ENCODE results near the gene GIMD1.
"Not testable (repeated sequence)": the region's sequence is repeated elsewhere in the genome, so short reads cannot be mapped to it uniquely, and the experiment has no call there.

The GIMD1 gene

GRCh38 chr4:106344647-106344970, 24.0 kb downstream of the GIMD1 start:
- DNase-seq, result no peak

GRCh38 chr4:106343865-106344646, 24.5 kb downstream of the GIMD1 start:
- no peak for DNase-seq

DNA sequence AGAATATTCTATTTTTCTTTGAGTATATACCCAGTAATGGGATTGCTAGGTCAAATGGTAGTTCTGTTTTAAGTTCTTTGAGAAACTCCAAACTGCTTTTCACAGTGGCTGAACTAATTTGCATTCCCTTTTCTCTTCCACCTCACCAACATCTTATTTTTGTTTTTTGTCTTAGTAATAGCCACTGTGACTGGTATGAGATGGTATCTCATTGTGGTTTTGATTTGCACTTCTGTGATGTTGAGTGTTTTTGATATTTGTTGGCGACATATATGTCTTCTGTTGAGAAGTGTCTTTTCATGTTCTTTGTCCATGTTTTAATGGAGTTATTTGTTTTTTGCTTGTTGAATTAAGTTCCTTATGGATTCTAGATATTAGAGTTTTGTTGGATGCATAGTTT, 27.8 kb downstream of the GIMD1 start:
- DNase-seq, result no peak

- no peak for DNase-seq
These were observed 29.1 kb downstream of the GIMD1 start for GRCh38 chr4:106339431-106339830.

- no peak for DNase-seq
These were observed 29.9 kb downstream of the GIMD1 start for GRCh38 chr4:106338671-106339070.

- DNase-seq, result no peak
These were observed 30.7 kb downstream of the GIMD1 start for GRCh38 chr4:106337916-106338315.

- DNase-seq, result no peak
These were observed 32.0 kb downstream of the GIMD1 start for GRCh38 chr4:106336618-106337017.

- no peak for DNase-seq
These were observed 33.7 kb downstream of the GIMD1 start for GRCh38 chr4:106334741-106335470.

- no peak for DNase-seq
These were observed 35.4 kb downstream of the GIMD1 start for GRCh38 chr4:106333186-106333585.

DNA sequence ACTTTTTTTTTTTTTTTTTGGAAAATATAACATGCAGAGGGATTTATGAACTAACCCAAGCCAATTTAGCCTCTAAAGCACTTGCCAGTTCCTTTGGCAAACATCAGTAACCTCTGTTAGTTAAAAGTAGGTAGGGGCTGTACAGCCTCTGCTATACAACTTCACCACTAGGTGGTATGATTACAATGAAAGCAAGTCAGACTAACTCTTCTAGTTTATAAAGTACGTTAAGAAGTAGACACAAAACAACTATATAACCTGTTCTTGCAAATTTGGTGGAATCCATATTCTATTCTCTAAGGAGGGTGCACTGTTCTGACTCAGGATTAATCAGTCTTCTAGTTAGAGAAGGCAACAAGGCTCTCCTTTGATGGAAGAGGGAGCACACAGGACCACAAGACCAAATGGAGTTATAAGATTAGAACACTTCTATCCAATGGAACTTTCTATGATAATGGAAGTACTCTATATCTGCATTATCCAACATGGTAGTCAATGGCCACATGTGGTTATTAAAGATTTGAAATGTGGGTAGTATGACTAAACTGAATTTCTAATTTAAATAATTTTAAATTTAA, 39.4 kb downstream of the GIMD1 start:
- no peak for DNase-seq

GRCh38 chr4:106325800-106326199, 42.8 kb downstream of the GIMD1 start:
- no peak for DNase-seq

GRCh38 chr4:106323119-106323518, 45.5 kb downstream of the GIMD1 start:
- no peak for DNase-seq

DNA sequence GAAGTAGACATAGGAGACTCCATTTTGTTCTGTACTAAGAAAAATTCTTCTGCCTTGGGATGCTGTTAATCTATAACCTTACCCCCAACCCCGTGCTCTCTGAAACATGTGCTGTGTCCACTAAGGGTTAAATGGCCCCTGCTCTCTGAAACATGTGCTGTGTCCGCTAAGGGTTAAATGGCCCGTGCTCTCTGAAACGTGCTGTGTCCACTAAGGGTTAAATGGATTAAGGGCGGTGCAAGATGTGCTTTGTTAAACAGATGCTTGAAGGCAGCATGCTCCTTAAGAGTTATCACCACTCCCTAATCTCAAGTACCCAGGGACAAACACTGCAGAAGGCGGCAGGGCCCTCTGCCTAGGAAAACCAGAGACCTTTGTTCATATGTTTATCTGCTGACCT, 46.8 kb downstream of the GIMD1 start:
- not testable (repeated sequence) for DNase-seq

GRCh38 chr4:106321168-106321567, 47.4 kb downstream of the GIMD1 start:
- DNase-seq, result not testable (repeated sequence)

DNA sequence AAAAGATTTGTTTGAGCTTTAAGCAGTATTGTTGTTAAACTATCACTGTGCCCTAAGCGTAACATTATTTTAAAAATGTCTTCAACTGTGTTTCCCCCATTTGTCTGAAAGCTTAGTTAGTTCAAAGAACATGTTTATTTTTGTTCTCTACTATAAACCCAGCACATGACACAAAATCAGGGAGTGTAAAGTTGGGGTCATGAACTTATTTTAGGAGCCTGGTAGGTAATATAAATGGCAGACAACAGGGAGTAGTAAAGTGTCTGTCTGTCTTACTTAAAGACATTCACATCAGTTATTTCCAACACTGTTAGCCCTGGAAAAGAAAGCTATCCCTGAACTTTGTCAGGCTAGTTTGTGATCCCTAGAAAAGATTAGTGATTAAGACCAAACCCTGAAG, 48.3 kb downstream of the GIMD1 start:
- DNase-seq, result no peak

- no peak for DNase-seq
These were observed 50.1 kb downstream of the GIMD1 start for GRCh38 chr4:106318511-106318910.

DNA sequence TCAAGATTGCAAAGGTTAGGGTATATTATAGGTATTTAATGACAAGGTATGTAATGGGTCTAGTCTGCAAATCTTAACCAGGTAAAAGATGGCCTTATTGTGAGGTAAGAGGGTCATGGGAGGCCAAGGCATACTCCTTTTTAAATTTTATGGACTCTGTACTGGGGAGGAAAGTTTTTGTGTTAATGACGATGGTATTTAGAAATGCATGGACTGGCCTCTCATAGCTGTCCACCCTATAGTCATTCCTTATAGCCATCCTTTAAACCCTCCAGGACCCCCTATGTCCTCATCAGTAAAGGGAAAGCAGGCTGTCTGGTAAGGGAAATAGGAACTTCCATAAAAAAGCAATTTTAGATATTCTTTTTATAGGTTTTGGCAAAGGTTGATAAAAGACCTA, 50.8 kb downstream of the GIMD1 start:
- DNase-seq, result no peak

DNA sequence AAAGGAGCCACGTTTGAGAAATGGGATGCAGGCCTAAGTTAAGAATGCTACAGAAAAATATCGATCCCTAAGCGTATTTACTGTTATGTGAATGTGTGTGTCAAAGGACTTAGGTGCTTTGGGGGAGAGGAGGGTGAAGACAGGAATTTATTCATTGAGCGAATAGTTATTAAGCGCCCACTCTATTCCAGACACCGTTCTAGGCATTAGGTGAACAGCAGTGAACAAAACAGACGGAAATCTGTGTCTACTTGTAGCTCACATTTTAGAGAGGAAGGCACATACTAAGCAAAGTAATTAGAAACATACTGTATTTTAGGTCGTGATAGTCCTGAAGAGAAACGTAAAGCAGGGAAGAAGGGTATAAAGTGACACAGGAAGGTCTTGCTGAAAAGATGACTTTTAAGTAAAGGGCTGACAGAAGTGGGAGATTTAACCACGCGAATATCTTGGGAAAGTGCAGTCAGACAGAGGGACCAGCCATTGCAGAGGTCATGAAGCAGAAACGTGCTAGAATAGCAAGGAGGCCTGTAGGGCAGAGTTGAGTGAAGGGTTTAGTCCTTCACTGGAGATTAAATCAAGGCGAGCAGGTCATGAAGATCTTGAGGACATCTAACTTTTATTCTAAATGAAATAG, 51.7 kb downstream of the GIMD1 start:
- no peak for DNase-seq

DNA sequence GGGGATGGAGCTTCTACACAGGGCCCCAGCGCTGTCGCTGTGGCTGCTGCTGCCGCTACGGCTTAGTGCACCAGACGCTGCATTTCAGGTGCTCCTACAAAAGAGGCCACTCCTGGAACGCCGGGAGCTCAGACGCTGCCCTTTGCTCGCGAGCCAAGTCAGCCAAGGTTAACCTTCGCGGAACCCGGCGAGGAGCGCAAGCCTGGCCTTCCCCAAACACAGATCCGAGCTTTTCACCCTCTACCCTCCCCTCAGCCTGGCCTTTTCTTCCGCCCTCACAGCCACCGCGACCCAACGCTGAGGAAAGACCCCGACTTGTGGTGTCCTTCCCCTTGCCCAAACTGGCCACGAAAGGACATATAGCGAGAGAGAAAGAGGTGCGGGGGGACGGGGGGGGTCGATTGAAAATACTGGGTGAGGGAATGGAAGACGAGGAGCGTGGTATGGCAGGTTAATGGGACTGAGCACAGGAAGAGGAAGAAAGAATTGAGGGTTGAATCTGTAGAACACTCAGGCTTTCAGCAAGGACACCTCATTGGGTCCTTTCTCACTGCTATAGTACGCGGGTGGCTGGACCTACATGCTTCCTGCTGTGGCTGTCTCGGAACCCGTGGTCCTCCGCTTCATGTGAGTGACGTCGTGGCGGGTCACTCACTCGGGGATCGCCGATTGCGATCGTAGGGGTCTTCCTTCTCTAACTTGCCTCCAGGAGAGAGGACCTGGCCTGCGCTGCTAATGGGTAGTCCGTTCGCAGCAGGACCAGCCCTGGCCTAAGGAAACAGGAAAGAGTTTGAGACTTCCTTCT, 52.4 kb downstream of the GIMD1 start, which contains the start of the genes AIMP1 and TBCK:
Gene AIMP1 (plus strand): TSS at position 583 of the 805 bp plus-strand sequence. CDS start 8,460 bp downstream, outside the sequence.
Gene TBCK (minus strand): TSS at position 242 of the 805 bp plus-strand sequence. CDS start 7,249 bp downstream, outside the sequence.
- DNase-seq, result peak; percentile 86 to 89

- DNase-seq, result peak; percentile 59 to 63
These were observed 53.1 kb downstream of the GIMD1 start for GRCh38 chr4:106315476-106315967.

- DNase-seq, result no peak
These were observed 53.6 kb downstream of the GIMD1 start for GRCh38 chr4:106314960-106315359.

GRCh38 chr4:106312997-106313522, 55.5 kb downstream of the GIMD1 start:
- DNase-seq, result no peak
